ENCODE data around the gene CYP2R1.

Gene CYP2R1

GRCh38 chr11:14892036-14892556 lies at the start of gene CYP2R1:
Gene CYP2R1, minus strand, starts transcription at chr11:14892231. Its CDS starts 26 bp downstream, at chr11:14892205.
- peak; percentile 74 for DNase-seq

GRCh38 chr11:14938936-14939335 lies 46.9 kb upstream of the CYP2R1 start:
- no peak for DNase-seq

GRCh38 chr11:14934641-14935351 lies 42.8 kb upstream of the CYP2R1 start:
- no peak for DNase-seq

- no peak for DNase-seq
These were observed 40.4 kb upstream of the CYP2R1 start for GRCh38 chr11:14932447-14932846.

GRCh38 chr11:14930369-14930768 lies 38.3 kb upstream of the CYP2R1 start:
- no peak for DNase-seq

- no peak for DNase-seq
These were observed 35.1 kb upstream of the CYP2R1 start for GRCh38 chr11:14927146-14927545.

GRCh38 chr11:14924318-14924717 lies 32.3 kb upstream of the CYP2R1 start:
- no peak for DNase-seq

GRCh38 chr11:14916403-14916802 lies 24.4 kb upstream of the CYP2R1 start:
- DNase-seq: no peak

- no peak for DNase-seq
These were observed 22.5 kb upstream of the CYP2R1 start for GRCh38 chr11:14914536-14914935.

GRCh38 chr11:14908214-14908880 lies 16.3 kb upstream of the CYP2R1 start:
- no peak for DNase-seq

GRCh38 chr11:14907411-14908213 lies 15.6 kb upstream of the CYP2R1 start:
- peak; percentile 18 for DNase-seq

GRCh38 chr11:14906993-14907392 lies 15.0 kb upstream of the CYP2R1 start:
- DNase-seq: no peak

- DNase-seq: no peak
These were observed 14.5 kb upstream of the CYP2R1 start for GRCh38 chr11:14906578-14906977.

- no peak for DNase-seq
These were observed 13.3 kb upstream of the CYP2R1 start for GRCh38 chr11:14905104-14906033.

GRCh38 chr11:14904745-14905103 lies 12.7 kb upstream of the CYP2R1 start:
- no peak for DNase-seq

- DNase-seq: no peak
These were observed 10.8 kb upstream of the CYP2R1 start for GRCh38 chr11:14902650-14903350.

- no peak for DNase-seq
These were observed 6.9 kb upstream of the CYP2R1 start for GRCh38 chr11:14898906-14899305.

- DNase-seq: no peak
These were observed 6.3 kb upstream of the CYP2R1 start for GRCh38 chr11:14898355-14898754.

GRCh38 chr11:14894657-14895598 lies 2.9 kb upstream of the CYP2R1 start:
- no peak for DNase-seq

- no peak for DNase-seq
These were observed 546 bp upstream of the CYP2R1 start for GRCh38 chr11:14892577-14892976.

Measured in NCI-H524 treated with DMSO at 0.1 percent for 48 hours (cell line).